ENCODE data around the gene MUC5AC.
"Not testable (repeated sequence)": the region's sequence is repeated elsewhere in the genome, so short reads cannot be mapped to it uniquely, and the experiment has no call there.

The MUC5AC gene

DNA sequence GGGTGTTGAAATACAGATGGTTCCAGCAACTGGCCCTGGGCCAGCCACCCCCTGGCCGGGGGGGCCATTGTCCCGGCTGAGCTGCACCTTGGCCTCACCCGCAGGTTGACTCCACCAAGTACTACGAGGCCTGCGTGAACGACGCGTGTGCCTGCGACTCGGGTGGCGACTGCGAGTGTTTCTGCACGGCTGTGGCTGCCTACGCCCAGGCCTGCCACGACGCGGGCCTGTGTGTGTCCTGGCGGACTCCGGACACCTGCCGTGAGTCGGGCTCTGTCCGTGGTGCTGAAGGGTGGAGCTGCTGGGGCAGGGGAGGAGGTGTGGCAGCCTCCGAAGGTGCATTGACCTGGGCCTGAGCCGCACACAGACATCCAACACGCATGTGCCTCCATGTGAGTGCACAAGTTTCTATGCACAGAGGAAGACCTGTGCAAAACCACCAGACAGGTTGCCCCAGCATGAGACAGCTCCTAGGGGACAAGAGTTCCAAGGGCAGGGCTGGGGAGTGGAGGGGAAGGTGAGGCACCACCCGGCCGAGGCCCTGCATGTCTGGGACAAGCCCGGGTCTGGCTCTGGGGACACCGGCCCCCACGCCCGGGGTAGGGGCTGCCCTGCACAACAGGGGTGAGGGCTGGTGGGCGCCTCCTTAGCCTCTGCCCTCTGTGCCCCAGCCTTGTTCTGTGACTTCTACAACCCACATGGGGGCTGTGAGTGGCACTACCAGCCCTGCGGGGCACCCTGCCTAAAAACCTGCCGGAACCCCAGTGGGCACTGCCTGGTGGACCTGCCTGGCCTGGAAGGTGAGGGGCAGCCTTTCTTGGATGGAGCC is 81.2 kb downstream of the MUC5AC start:
- no peak for DNase-seq

DNA sequence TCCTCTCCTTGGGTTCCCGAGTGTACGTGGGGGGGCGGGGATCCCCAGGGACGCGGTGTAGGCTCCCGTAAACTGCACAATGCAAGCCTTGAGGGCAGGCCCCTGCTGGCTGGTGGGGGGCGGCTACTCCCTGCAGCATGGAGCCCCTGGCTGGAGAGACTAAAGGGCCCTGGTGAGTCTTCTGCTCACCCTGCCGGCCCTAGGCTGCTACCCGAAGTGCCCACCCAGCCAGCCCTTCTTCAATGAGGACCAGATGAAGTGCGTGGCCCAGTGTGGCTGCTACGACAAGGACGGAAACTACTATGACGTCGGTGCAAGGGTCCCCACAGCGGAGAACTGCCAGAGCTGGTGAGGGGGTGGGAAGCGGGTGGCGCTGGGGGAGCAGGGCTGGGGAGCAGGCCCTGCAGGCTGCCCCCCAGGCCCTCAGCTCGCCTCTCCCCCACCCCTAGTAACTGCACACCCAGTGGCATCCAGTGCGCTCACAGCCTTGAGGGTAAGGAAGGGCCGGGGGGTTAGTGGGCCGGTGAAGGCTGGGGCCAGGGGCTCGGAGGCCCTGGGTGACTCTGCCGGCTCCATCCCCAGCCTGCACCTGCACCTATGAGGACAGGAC is 81.9 kb downstream of the MUC5AC start:
- DNase-seq, result no peak

DNA sequence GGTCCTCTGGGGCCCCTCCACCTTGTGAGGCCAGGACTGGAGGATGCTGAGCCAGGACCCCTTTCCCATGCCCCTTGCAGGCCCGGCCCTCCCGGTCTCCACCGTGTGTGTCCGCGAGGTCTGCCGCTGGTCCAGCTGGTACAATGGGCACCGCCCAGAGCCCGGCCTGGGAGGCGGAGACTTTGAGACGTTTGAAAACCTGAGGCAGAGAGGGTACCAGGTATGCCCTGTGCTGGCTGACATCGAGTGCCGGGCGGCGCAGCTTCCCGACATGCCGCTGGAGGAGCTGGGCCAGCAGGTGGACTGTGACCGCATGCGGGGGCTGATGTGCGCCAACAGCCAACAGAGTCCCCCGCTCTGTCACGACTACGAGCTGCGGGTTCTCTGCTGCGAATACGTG is 83.0 kb downstream of the MUC5AC start:
- DNase-seq, result no peak

DNA sequence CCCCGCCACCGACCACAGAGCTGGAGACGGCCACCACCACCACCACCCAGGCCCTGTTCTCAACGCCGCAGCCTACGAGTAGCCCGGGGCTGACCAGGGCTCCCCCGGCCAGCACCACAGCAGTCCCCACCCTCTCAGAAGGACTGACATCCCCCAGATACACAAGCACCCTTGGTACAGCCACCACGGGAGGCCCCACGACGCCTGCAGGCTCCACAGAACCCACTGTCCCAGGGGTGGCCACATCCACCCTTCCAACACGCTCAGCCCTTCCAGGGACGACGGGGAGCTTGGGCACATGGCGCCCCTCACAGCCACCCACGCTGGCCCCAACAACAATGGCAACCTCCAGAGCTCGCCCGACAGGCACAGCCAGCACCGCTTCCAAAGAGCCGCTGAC is 84.0 kb downstream of the MUC5AC start:
- DNase-seq, result no peak

DNA sequence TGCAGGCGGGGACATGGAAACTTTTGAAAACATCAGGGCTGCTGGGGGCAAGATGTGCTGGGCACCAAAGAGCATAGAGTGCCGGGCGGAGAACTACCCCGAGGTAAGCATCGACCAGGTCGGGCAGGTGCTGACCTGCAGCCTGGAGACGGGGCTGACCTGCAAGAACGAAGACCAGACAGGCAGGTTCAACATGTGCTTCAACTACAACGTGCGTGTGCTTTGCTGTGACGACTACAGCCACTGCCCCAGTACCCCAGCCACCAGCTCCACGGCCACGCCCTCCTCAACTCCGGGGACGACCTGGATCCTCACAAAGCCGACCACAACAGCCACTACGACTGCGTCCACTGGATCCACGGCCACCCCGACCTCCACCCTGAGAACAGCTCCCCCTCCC is 84.5 kb downstream of the MUC5AC start:
- no peak for DNase-seq

DNA sequence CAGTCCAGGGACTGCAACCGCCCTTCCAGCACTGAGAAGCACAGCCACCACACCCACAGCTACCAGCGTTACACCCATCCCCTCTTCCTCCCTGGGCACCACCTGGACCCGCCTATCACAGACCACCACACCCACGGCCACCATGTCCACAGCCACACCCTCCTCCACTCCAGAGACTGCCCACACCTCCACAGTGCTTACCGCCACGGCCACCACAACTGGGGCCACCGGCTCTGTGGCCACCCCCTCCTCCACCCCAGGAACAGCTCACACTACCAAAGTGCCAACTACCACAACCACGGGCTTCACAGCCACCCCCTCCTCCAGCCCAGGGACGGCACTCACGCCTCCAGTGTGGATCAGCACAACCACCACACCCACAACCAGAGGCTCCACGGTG is 85.0 kb downstream of the MUC5AC start:
- DNase-seq, result not testable (repeated sequence)

DNA sequence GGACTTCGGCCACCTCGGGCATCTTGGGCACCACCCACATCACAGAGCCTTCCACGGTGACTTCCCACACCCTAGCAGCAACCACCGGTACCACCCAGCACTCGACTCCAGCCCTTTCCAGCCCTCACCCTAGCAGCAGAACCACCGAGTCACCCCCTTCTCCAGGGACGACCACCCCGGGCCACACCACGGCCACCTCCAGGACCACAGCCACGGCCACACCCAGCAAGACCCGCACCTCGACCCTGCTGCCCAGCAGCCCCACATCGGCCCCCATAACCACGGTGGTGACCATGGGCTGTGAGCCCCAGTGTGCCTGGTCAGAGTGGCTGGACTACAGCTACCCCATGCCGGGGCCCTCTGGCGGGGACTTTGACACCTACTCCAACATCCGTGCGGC is 85.8 kb downstream of the MUC5AC start:
- not testable (repeated sequence) for DNase-seq

DNA sequence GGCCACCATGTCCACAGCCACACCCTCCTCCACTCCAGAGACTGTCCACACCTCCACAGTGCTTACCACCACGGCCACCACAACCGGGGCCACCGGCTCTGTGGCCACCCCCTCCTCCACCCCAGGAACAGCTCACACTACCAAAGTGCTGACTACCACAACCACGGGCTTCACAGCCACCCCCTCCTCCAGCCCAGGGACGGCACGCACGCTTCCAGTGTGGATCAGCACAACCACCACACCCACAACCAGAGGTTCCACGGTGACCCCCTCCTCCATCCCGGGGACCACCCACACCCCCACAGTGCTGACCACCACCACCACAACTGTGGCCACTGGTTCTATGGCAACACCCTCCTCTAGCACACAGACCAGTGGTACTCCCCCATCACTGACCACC is 86.8 kb downstream of the MUC5AC start:
- not testable (repeated sequence) for DNase-seq

DNA sequence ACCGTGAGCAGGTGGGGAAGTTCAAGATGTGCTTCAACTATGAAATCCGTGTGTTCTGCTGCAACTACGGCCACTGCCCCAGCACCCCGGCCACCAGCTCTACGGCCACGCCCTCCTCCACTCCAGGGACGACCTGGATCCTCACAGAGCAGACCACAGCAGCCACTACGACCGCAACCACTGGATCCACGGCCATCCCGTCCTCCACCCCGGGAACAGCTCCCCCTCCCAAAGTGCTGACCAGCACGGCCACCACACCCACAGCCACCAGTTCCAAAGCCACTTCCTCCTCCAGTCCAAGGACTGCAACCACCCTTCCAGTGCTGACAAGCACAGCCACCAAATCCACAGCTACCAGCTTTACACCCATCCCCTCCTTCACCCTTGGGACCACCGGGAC is 88.0 kb downstream of the MUC5AC start:
- DNase-seq, result not testable (repeated sequence)

DNA sequence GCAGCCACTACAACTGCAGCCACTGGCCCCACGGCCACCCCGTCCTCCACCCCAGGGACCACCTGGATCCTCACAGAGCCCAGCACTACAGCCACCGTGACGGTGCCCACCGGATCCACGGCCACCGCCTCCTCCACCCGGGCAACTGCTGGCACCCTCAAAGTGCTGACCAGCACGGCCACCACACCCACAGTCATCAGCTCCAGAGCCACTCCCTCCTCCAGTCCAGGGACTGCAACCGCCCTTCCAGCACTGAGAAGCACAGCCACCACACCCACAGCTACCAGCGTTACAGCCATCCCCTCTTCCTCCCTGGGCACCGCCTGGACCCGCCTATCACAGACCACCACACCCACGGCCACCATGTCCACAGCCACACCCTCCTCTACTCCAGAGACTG is 88.5 kb downstream of the MUC5AC start:
- not testable (repeated sequence) for DNase-seq

DNA sequence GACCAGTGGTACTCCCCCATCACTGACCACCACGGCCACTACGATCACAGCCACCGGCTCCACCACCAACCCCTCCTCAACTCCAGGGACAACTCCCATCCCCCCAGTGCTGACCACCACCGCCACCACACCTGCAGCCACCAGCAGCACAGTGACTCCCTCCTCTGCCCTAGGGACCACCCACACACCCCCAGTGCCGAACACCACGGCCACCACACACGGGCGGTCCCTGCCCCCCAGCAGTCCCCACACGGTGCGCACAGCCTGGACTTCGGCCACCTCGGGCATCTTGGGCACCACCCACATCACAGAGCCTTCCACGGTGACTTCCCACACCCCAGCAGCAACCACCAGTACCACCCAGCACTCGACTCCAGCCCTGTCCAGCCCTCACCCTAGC is 89.3 kb downstream of the MUC5AC start:
- DNase-seq, result not testable (repeated sequence)

DNA sequence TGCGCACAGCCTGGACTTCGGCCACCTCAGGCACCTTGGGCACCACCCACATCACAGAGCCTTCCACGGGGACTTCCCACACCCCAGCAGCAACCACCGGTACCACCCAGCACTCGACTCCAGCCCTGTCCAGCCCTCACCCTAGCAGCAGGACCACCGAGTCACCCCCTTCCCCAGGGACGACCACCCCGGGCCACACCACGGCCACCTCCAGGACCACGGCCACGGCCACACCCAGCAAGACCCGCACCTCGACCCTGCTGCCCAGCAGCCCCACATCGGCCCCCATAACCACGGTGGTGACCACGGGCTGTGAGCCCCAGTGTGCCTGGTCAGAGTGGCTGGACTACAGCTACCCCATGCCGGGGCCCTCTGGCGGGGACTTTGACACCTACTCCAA is 91.2 kb downstream of the MUC5AC start:
- not testable (repeated sequence) for DNase-seq

DNA sequence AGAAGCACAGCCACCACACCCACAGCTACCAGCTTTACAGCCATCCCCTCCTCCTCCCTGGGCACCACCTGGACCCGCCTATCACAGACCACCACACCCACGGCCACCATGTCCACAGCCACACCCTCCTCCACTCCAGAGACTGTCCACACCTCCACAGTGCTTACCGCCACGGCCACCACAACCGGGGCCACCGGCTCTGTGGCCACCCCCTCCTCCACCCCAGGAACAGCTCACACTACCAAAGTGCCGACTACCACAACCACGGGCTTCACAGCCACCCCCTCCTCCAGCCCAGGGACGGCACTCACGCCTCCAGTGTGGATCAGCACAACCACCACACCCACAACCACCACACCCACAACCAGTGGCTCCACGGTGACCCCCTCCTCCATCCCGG is 92.7 kb downstream of the MUC5AC start:
- DNase-seq, result not testable (repeated sequence)

All from hematopoietic multipotent progenitor cell treated with erythropoietin and hydrocortisone succinate and interleukin-3 and kit ligand, for 6 days (in vitro differentiated cells).